Glomerular visceral epithelial cell (primary cell): ENCODE measurements around the gene MRPL39.
A peak's percentile ranks its signal among the peaks of the same experiment; 100 is the strongest.

Source experiments
- DNase-seq: peaks from one replicate; pipeline ENCODE4 v3.0.0-alpha.2; 2016; ENCODE audit errors: extremely low spot score

The MRPL39 gene

DNA sequence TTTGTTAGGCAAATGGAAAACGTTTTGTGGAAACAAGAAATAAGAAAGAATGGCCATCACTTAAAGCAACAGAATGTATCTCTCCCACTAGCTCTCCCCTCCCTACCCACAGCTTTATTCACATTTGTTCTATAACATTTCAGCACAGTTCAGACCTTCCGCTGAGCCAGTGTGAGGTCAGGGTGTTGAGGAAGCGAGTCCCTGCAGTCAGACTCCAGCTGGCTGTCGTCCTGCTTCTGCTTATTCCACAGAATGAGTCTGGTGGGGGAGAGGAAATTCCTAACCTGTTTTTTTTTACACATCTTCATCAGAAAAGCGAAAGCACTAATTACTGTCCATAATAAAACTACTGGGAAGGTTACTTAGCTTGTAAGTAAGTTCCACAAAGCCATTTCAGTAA, 39.0 kb downstream of the MRPL39 start:
- peak; percentile 67 for DNase-seq

GRCh38 chr21:25567472-25567871, 39.8 kb downstream of the MRPL39 start:
- no peak for DNase-seq

DNA sequence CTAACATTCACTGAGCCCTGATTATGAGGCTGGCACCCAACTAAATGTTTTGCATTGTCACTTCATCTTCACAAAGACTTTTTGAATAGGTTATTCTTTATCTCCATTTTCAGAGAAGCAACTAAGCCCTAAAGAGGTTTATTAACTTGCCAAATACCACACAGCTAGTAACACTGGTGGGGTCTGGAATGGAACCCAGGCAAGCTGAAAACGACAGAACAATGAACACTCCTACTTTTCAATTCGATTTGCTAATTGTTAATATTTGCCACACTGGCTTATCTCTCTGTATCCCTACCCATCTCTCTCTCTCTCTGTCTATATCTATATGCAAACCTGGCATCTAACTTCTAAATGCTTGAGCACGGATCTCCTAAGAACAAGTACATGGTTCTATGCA, 40.6 kb downstream of the MRPL39 start:
- DNase-seq = no peak

DNA sequence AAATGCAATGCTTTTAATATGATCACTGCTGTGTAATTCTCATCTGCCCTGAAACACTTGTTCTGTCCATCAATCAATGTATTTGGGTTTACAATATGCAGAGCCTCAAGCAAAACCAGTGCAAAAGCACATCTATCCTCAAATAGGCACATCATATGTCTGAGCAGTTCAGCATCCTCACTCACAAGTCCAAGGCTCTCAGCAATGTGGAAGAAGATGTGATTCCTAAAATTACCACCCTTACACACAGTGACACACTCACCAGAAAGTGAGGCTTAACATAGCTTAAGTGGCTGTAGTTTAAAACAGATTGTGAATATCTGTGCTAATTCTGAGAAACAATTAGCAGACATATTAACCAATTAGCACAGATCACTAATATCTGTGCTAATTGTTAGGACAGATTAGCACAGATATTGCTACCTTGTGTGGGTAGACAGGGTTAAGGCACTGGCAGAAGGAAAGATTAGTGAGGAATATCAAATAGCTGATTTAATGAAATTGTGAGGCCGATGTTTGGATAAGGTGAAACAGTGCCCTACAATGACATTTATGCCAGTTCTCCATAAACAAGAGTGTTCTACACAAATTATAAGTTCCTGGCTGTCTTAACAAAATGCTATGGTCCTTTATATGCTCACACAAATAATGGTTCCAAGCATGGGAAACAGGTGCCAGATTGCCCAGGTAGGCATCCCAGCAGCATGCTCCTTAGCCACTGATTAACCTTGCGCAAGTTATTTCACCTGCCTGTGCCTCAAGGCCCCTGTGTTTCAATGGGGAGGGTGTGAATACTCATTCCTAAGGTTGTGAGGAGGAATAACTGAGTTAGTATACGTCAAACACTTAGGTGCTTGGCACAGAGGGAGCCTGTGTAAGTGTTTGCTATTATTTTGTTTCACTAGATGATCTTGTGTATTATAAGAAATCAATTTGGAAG, 41.7 kb downstream of the MRPL39 start:
- no peak for DNase-seq

- no peak for DNase-seq
Observed at GRCh38 chr21:25564349-25564948, 42.8 kb downstream of the MRPL39 start.

- DNase-seq = peak; percentile 36
Observed at GRCh38 chr21:25563361-25564116, 43.7 kb downstream of the MRPL39 start.

GRCh38 chr21:25562660-25563059, 44.6 kb downstream of the MRPL39 start:
- DNase-seq = no peak

- peak; percentile 86 for DNase-seq
Observed at GRCh38 chr21:25561668-25562641, 45.3 kb downstream of the MRPL39 start.

- no peak for DNase-seq
Observed at GRCh38 chr21:25560891-25561290, 46.4 kb downstream of the MRPL39 start.

DNA sequence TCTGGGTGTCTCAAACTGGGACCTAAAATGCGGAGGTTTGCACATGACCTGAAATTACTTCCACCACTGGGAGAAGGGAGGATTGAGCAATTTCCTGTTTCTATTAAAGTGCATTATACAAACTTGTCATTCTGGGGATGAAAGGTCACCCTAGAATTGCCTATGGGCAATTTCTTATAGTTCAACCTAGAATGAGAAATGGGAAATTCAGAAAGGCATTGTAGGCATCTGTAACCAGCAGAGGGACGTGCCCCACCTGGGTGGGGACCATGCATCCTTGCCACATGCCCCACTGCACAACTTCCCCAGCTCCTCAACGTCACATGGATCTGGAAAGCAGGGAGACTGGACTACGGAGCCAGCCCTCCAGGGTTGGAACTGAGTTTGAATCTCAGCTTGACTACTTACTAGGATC, 47.0 kb downstream of the MRPL39 start:
- no peak for DNase-seq

GRCh38 chr21:25559746-25560145, 47.5 kb downstream of the MRPL39 start:
- DNase-seq = no peak

GRCh38 chr21:25558123-25558522, 49.2 kb downstream of the MRPL39 start:
- no peak for DNase-seq

DNA sequence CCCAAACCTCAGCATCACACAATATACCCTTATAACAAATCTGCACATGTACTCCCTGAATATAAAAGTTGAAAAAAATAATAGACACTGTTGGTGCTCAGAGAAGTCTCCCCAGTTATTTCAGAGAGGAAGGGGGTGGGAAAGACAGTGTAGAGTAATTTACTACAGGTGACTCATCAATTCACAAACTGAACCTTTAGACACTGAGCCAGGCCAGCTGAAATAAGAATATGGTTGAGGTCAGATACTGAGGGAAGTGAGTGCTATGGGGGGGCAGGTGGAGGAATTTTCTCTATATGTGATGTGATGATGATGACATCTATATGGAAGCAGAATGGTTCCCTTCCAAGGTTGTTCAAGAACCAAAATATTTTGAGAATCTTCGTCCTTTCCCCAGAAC, 50.1 kb downstream of the MRPL39 start:
- DNase-seq = peak; percentile 45

GRCh38 chr21:25556091-25556490, 51.2 kb downstream of the MRPL39 start:
- no peak for DNase-seq

DNA sequence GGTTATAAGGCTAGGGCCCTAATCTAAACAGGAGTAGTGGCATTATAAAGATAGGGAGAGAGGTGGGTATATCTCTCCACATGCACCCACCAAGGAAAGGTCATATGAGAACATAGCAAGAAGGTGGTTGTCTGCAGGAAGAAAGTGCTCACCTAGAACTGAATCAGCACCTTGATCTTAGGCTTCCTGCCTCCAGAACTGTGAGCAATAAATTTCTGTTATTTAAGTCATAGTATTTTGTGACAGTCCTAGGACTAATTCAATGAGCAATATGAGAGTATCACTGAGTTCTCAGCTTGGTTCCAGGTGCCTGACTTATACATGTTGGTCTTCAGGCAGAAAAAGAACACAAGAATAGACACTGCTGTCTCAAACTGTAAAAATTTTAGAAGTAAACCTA, 51.8 kb downstream of the MRPL39 start:
- no peak for DNase-seq

- DNase-seq = no peak
Observed at GRCh38 chr21:25552856-25553255, 54.4 kb downstream of the MRPL39 start.

- DNase-seq = no peak
Observed at GRCh38 chr21:25551569-25551968, 55.7 kb downstream of the MRPL39 start.

- no peak for DNase-seq
Observed at GRCh38 chr21:25550352-25551120, 56.7 kb downstream of the MRPL39 start.

GRCh38 chr21:25541042-25541441, 66.2 kb downstream of the MRPL39 start:
- DNase-seq = no peak

- peak; percentile 25 for DNase-seq
Observed at GRCh38 chr21:25539606-25540005, 67.7 kb downstream of the MRPL39 start.
